GF-D8 (cell line): ENCODE data around the gene ANKRD17.

ENCODE experiments used
- DNase-seq: peaks from one replicate; lab custom pipeline; 2025; lab: John Stamatoyannopoulos, UW

Gene ANKRD17

GRCh38 chr4:73103799-73104503 lies 154.6 kb downstream of the ANKRD17 start:
- no peak for DNase-seq

- DNase-seq = no peak
Observed at GRCh38 chr4:73099143-73099542, 159.5 kb downstream of the ANKRD17 start.

GRCh38 chr4:73098713-73099112 lies 159.9 kb downstream of the ANKRD17 start:
- DNase-seq = no peak

- DNase-seq = no peak
Observed at GRCh38 chr4:73098016-73098415, 160.6 kb downstream of the ANKRD17 start.

- DNase-seq = no peak
Observed at GRCh38 chr4:73092868-73093267, 165.7 kb downstream of the ANKRD17 start.

GRCh38 chr4:73090738-73091137 lies 167.9 kb downstream of the ANKRD17 start:
- no peak for DNase-seq

- DNase-seq = no peak
Observed at GRCh38 chr4:73087871-73088270, 170.7 kb downstream of the ANKRD17 start.

- DNase-seq = no peak
Observed at GRCh38 chr4:73086095-73086868, 172.3 kb downstream of the ANKRD17 start.

- DNase-seq = no peak
Observed at GRCh38 chr4:73080789-73081188, 177.8 kb downstream of the ANKRD17 start.

GRCh38 chr4:73075832-73076231 lies 182.8 kb downstream of the ANKRD17 start:
- no peak for DNase-seq

GRCh38 chr4:73070074-73070390 lies 188.6 kb downstream of the ANKRD17 start:
- no peak for DNase-seq

GRCh38 chr4:73069338-73070073 lies 189.1 kb downstream of the ANKRD17 start, which contains the start of gene COX18:
TSS of gene COX18 (minus strand) at chr4:73069716. CDS start at chr4:73069649, 67 bp downstream.
- DNase-seq = peak; percentile 93

GRCh38 chr4:73068491-73069337 lies 189.9 kb downstream of the ANKRD17 start:
- DNase-seq = peak; percentile 44

GRCh38 chr4:73067971-73068394 lies 190.6 kb downstream of the ANKRD17 start:
- DNase-seq = no peak

GRCh38 chr4:73066928-73067327 lies 191.7 kb downstream of the ANKRD17 start:
- no peak for DNase-seq

- no peak for DNase-seq
Observed at GRCh38 chr4:73066445-73066844, 192.2 kb downstream of the ANKRD17 start.

- DNase-seq = no peak
Observed at GRCh38 chr4:73064536-73064935, 194.1 kb downstream of the ANKRD17 start.

GRCh38 chr4:73055241-73055897 lies 203.2 kb downstream of the ANKRD17 start:
- DNase-seq = no peak

GRCh38 chr4:73053974-73054480 lies 204.6 kb downstream of the ANKRD17 start:
- DNase-seq = no peak

GRCh38 chr4:73053076-73053475 lies 205.5 kb downstream of the ANKRD17 start:
- DNase-seq = no peak

GRCh38 chr4:73051625-73052024 lies 207.0 kb downstream of the ANKRD17 start:
- no peak for DNase-seq
